ENCODE measurements around the gene APBB2.

APBB2 gene

GRCh38 chr4:41081847-41082246, 132.5 kb downstream of the APBB2 start:
- in situ Hi-C loops (cut with HindIII; ENCODE audit: low sequenced_read_pairs), result no loop called here
- no peak for DNase-seq (ENCODE audit: low read depth)
- TF ChIP-seq CTCF (IDR thresholded peaks at IDR 0.05; ENCODE audit: low read depth, low read length, missing control alignments), result no peak
- no peak overlapping the region for H3K4me3 ChIP-seq (ENCODE audit: low read depth, low read length)

GRCh38 chr4:41080976-41081375, 133.4 kb downstream of the APBB2 start:
- no peak for TF ChIP-seq CTCF (IDR thresholded peaks at IDR 0.05; ENCODE audit: low read depth, low read length, missing control alignments)
- DNase-seq (ENCODE audit: low read depth), result no peak
- H3K4me3 ChIP-seq (ENCODE audit: low read depth, low read length), result no peak overlapping the region
- in situ Hi-C loops (cut with HindIII; ENCODE audit: low sequenced_read_pairs), result no loop called here

DNA sequence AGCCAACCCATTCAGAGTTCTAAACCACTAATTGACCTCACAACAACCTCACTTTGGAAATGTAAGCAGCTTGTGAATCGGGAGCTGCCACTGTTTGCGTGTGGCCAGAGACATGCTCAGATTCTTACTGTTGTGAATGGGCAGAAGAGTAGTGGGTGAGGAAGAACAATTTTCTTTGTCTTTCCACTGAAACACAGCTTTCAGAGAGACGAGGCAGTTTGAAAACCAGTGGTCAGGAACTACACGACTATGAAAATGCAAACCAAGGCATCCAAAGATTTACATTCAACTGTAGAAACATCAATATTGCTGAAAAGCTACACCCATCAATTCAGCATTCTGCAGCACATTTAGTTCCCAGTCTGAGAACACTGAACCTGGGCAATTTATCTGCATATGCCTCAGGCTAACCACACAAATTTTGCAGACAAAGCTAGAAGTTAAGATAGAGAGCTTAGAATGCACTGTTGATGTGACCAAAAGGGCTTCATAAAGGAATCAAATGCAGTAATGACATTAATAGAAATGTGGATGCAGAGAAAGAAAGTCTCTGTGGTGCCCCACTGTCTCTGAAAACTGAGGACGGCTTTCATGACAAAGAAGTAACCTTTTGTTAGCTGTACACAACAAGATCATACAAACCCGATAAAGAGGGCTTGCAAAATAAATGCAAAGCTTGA, 134.3 kb downstream of the APBB2 start:
- H3K4me3 ChIP-seq (ENCODE audit: low read depth, low read length), result no peak overlapping the region
- in situ Hi-C loops (cut with HindIII; ENCODE audit: low sequenced_read_pairs), result no loop called here
- no peak for TF ChIP-seq CTCF (IDR thresholded peaks at IDR 0.05; ENCODE audit: low read depth, low read length, missing control alignments)
- DNase-seq (ENCODE audit: low read depth), result no peak

DNA sequence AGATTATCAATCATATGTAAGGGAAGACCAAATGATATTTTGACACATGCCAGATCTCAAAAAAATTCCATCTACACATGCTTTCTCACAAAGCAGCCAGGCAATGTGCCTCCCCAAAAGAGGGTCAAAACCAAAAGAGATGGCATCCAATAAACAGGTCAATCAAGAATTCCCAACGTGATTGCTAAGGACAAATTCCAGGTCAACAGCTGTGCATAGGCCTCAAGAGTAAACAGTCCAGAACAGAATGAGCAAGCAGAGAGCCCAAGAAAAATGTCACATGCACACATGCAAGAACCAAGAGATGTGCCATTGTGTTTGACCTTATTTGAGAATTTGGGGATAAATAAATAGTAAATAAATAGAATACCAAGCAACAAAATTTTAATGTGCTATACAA, 136.7 kb downstream of the APBB2 start:
- in situ Hi-C loops (cut with HindIII; ENCODE audit: low sequenced_read_pairs), result no loop called here
- DNase-seq (ENCODE audit: low read depth), result no peak
- no peak overlapping the region for H3K4me3 ChIP-seq (ENCODE audit: low read depth, low read length)
- no peak for TF ChIP-seq CTCF (IDR thresholded peaks at IDR 0.05; ENCODE audit: low read depth, low read length, missing control alignments)

DNA sequence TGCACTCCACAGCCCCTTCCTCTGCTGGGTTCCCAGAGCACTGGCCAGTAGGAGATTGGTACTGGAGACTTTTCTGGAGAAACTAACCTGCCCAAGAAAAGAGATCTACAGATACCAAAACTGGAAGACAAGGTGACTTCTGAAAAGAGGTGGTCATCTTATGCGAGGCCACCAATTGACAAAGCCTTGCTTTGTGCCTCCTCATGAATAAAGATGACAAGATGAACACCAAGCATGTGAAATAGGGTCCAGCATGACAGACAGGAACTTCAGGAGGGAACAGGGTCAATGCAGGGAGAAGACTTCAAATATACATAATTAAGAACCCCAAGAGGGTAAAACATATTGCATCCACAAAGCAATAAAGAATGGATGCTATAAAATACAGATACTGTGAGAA, 137.9 kb downstream of the APBB2 start:
- H3K4me3 ChIP-seq (ENCODE audit: low read depth, low read length), result no peak overlapping the region
- TF ChIP-seq CTCF (IDR thresholded peaks at IDR 0.05; ENCODE audit: low read depth, low read length, missing control alignments), result no peak
- in situ Hi-C loops (cut with HindIII; ENCODE audit: low sequenced_read_pairs), result no loop called here
- DNase-seq (ENCODE audit: low read depth), result no peak

- no peak for DNase-seq (ENCODE audit: low read depth)
- in situ Hi-C loops (cut with HindIII; ENCODE audit: low sequenced_read_pairs), result no loop called here
- H3K4me3 ChIP-seq (ENCODE audit: low read depth, low read length), result no peak overlapping the region
- TF ChIP-seq CTCF (IDR thresholded peaks at IDR 0.05; ENCODE audit: low read depth, low read length, missing control alignments), result no peak
Measured at GRCh38 chr4:41074215-41074614, 140.1 kb downstream of the APBB2 start.
